Measurements from ENCODE around the gene DMTF1. TPM values are rescaled to one million over a fixed set of nuclear protein-coding genes. Genes with fewer than 3 reads are reported as not detected.

DMTF1 gene
- total and polyA plus RNA-seq, 9 of the 15 experiments (the other 6 are each of a cell fraction or from before 2014, with no cell fraction given) = 25.7 to 208 (median 74.7) TPM

GRCh38 chr7:87146740-87147386 is 5.4 kb upstream of the DMTF1 start:
- DNase-seq (ENCODE audit: extremely low read depth in 1 of 4, low spot score in 3 of 4) (no peak), FAIRE-seq (no peak), ATAC-seq (no peak)
- no TSS peak for BruUV-seq (replicated peaks)
- Histone ChIP-seq H3K4me3 (no peak overlapping the region), H3K9me1 (ENCODE audit: control insufficient read depth, insufficient read depth, low read length) (no peaks in the 10 kb centered on the region), H3K4me1 (replicated peaks in 1 of 2; ENCODE audit: control insufficient read depth in 2 of 2, insufficient read depth in 2 of 2, low read length in 2 of 2) (peaks cover 7 to 24% of the 10 kb centered on the region in 2 experiments; a peak in 4 of 5 replicates), H4K20me1 (replicated peaks; ENCODE audit: control insufficient read depth, insufficient read depth, low read length) (no peaks in the 10 kb centered on the region), H2AFZ (ENCODE audit: low read depth, low read length) (peak overlapping the region; percentile 69; the same call in 1 of the 2 replicates), H3K27me3 (ENCODE audit: control insufficient read depth in 2 of 2, insufficient read depth in 2 of 2, low read length in 2 of 2) (no peaks in the 10 kb centered on the region), H3K27ac (ENCODE audit: extremely low read depth, low read depth, low read length) (no peak overlapping the region), H3K9me3 (replicated peaks; ENCODE audit: control insufficient read depth, insufficient read depth, low read depth, low read length) (peaks cover 2% of the 10 kb centered on the region; the same call in 1 of the 2 replicates), H3K9ac (ENCODE audit: insufficient read depth in 1 of 2, low read depth in 2 of 2, low read length in 2 of 2) (no peak overlapping the region), H3K4me2 (ENCODE audit: insufficient read depth, low read length) (no peak overlapping the region), H3K36me3 (ENCODE audit: control insufficient read depth, insufficient read depth, low read length) (no peaks in the 10 kb centered on the region), H3K79me2 (ENCODE audit: control insufficient read depth, insufficient read depth, low read length) (peaks cover 9% of the 10 kb centered on the region; the same call in 2 of the 3 replicates)
- in situ Hi-C loops (cut with MboI) = no loop called here
- TF ChIP-seq RBFOX2 (IDR thresholded peaks at IDR 0.05; ENCODE audit: low read depth, low read length) (peak; percentile 47; the same call in 1 of the 2 replicates), ZNF699 (CRISPR knock-in tag; IDR thresholded peaks at IDR 0.05; ENCODE audit: insufficient replicate concordance) (no peak), BRD4 (IDR thresholded peaks at IDR 0.05) (no peak)
- TF ChIP-seq, protein P1, sequence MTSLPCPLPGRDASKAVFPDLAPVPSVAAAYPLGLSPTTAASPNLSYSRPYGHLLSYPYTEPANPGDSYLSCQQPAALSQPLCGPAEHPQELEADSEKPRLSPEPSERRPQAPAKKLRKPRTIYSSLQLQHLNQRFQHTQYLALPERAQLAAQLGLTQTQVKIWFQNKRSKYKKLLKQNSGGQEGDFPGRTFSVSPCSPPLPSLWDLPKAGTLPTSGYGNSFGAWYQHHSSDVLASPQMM (CRISPR knock-in tag; IDR thresholded peaks at IDR 0.05) = no peak
- 86% methylated on average over 23 of the region's 25 CpGs for WGBS (ENCODE audit: insufficient coverage, low coverage, missing lambda C conversion rate)
- CTCF ChIA-PET (ENCODE audit: low intra/inter-chr PET ratio) = interaction anchor here (0.7 to 3.5 kb wide), 4 partner anchors 86 to 220 kb away, joined by 3 to 52 read pairs (median 15); partner anchors contain the start of gene ELAPOR2
- intact Hi-C loops (cut with micrococcal nuclease) = no loop called here
- POLR2A ChIA-PET = interaction anchor here (0.6 to 1.2 kb wide), 5 partner anchors 14 to 635 kb away, joined by 3 to 4 read pairs (median 3); no protein-coding TSS in a partner anchor

All from K562 (cell line).